Stimulated activated naive CD8-positive, alpha-beta T cell treated with anti-CD3 and anti-CD28 coated beads, Interleukin-15, Interleukin-2, amounts not matched to agents 100 U/mL and 50 U/mL, for 24 hours (primary cell): Measurements from ENCODE around the gene CACNB2.

Experiments
- ATAC-seq: fragments of 150-1000 bp; cut with Tn5 transposase; one replicate; pipeline ENCODE4 v1.10.0; 2021
- DNase-seq: peaks from one replicate; pipeline ENCODE4 v3.0.0; 2021

CACNB2 gene

GRCh38 chr10:18340496-18341051 is 200.3 kb downstream of the CACNB2 start:
- ATAC-seq (no peak), DNase-seq (no peak)

GRCh38 chr10:18341055-18341454 is 200.8 kb downstream of the CACNB2 start:
- DNase-seq (no peak), ATAC-seq (no peak)

- no peak for ATAC-seq
- no peak for DNase-seq
Measured at GRCh38 chr10:18343573-18343972, 203.3 kb downstream of the CACNB2 start.

- DNase-seq, result no peak
- ATAC-seq, result no peak
Measured at GRCh38 chr10:18345308-18345707, 205.1 kb downstream of the CACNB2 start.

DNA sequence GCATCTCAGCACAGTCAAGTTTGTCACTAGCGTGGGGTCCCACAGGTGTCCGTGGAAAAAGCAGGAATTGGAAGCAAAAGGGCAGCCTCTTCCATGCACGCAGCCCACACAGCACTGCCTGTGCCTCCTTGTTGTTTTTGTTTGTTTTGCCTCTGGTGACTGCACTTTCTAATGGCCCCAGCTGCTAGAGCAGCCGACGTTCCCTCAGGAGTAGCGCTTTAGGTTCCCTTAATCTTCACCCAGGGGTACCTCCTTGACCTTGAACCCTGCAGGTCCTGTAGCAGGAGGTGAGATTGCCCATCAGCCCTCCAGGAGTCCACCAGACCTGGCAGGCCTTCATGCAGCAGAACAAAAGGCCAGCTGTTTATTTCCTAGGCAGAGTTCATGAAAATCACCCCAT is 210.1 kb downstream of the CACNB2 start:
- ATAC-seq, result no peak
- DNase-seq, result no peak

DNA sequence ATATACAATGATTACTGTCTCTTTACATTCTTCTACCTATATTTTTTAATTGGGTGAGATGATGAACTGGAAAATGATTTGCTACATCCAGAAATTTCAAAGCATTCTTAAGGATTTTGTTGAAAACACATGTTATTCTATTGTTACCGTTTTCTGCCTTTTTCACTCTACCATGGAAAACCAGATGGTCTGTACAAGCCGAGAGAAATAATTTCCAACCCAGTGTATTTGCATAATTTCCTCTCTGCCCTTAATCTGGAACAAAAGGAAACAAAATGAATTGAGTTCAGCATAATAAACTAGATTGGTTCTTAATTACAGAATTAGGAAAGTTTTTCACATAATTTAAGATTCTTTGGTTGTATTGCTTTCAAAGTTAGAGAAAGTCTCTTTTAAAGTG is 211.2 kb downstream of the CACNB2 start:
- DNase-seq, result no peak
- ATAC-seq, result no peak

GRCh38 chr10:18352175-18352574 is 212.0 kb downstream of the CACNB2 start:
- no peak for DNase-seq
- no peak for ATAC-seq

- ATAC-seq (no peak), DNase-seq (no peak)
Measured at GRCh38 chr10:18359812-18360211, 219.6 kb downstream of the CACNB2 start.

DNA sequence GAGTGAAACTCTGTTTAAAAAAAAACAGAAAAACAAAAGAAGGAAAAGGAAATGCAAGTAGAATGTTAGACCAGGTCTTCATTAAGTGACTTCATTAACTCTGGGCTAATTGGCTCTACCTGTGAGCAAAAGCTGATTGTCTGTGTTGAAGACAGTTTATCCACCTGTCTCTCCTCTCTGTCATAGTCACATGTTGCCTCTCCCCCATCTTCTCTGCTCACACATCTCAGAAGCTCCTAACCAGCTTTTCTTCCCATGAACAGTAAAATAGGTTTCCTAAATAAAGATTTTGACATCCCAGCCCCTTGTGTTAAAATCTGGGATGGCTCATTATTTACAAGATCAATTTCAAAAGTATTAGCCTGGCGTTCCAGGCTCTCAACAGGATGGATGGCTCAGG is 222.7 kb downstream of the CACNB2 start:
- ATAC-seq (no peak), DNase-seq (no peak)

- ATAC-seq, result no peak
Measured at GRCh38 chr10:18364987-18365775, 225.0 kb downstream of the CACNB2 start.

GRCh38 chr10:18367840-18368239 is 227.6 kb downstream of the CACNB2 start:
- ATAC-seq, result no peak

More at GRCh38 chr10:18364987-18365775, 225.0 kb downstream of the CACNB2 start:
- DNase-seq, result no peak

GRCh38 chr10:18368273-18368672 is 228.0 kb downstream of the CACNB2 start:
- DNase-seq (no peak), ATAC-seq (no peak)

More at GRCh38 chr10:18367840-18368239, 227.6 kb downstream of the CACNB2 start:
- DNase-seq, result no peak

DNA sequence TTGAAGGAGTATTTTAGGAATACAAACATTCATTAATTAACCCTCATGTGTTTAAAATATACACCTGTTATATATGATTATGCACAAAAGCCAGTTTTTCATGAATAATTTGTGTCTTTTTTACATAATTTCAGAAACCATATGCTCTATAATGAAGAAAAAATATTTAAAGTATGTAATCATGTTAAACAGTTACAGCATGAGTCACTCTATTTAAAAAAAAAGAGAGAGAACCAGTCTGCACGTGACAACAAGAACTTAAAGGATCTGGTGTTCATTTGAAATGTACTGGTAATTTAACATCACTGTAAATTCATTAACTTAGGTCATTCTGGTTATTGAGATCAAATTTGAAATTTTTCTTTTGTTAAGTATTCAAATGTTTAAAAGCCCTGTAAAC is 228.5 kb downstream of the CACNB2 start:
- no peak for DNase-seq

GRCh38 chr10:18369859-18370473 is 229.7 kb downstream of the CACNB2 start:
- no peak for DNase-seq

More for the DNA sequence above, 228.5 kb downstream of the CACNB2 start:
- no peak for ATAC-seq

GRCh38 chr10:18376650-18377049 is 236.4 kb downstream of the CACNB2 start:
- DNase-seq (no peak), ATAC-seq (no peak)

More at GRCh38 chr10:18369859-18370473, 229.7 kb downstream of the CACNB2 start:
- ATAC-seq, result no peak

GRCh38 chr10:18377898-18378297 is 237.7 kb downstream of the CACNB2 start:
- no peak for ATAC-seq
- DNase-seq, result no peak

DNA sequence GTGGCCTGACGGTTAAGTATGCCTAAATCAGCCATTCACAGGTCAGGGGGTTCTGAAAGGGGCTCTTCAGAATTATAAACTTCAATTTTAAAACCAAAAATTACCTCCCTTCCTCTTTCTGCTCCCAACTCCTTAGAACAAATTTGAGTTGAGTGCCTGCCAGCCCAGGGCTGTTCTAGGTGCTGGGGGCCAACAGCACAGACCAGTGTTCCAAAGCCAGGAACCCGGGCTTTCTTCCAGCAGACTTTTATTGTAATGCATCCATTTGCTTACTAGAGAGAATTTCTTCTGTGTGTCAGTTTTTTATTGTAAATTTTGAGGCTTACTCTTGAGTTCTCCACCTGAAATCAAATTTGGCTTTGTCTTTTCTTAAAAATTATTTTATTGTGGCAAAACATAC is 238.5 kb downstream of the CACNB2 start:
- ATAC-seq (no peak), DNase-seq (no peak)

- DNase-seq, result no peak
Measured at GRCh38 chr10:18381679-18382078, 241.5 kb downstream of the CACNB2 start.

DNA sequence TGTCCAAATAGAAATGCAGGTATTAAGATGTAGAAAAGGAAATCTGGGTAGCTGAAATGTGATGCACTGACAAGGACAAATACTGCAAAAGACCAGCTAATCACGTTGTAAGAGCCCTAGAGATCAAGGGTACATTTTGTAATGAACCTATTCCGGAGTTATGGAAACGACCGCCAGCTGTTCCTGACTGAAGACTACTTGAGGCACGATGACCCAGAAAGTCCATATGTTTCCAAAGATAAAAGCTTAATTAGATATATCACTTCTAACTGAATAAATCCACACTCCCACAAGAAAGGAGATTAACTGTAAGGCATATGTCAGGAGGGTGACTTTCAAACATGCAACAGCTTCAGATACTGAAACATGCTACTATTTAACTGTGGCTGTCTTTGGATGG is 257.7 kb downstream of the CACNB2 start:
- no peak for DNase-seq
- ATAC-seq, result no peak

More at GRCh38 chr10:18381679-18382078, 241.5 kb downstream of the CACNB2 start:
- no peak for ATAC-seq

DNA sequence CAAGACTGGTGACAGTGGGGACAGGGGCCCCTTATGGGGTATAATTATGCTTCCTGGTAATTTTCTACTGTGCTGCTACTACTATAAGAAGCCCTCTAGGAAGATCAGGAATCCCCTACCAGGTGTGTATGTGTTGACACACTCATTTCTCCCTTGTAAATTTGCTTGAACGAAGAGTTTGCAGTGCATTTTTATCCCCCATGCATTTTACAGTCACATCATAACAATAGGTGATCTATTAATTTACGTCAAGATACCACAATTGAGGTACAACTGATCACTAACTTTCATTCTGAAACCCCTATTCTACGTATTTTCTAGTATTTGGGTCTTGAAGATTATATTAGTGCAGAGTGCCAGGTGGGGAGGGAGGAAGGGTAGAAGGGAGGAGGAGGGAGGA is 258.9 kb downstream of the CACNB2 start:
- ATAC-seq, result no peak
- DNase-seq, result no peak

GRCh38 chr10:18400201-18400905 is 260.1 kb downstream of the CACNB2 start:
- ATAC-seq (no peak), DNase-seq (no peak)

GRCh38 chr10:18400906-18401245 is 260.7 kb downstream of the CACNB2 start:
- DNase-seq (no peak), ATAC-seq (no peak)
